KG1 (cell line): Measurements from ENCODE around the gene TPI1.
"Not testable (repeated sequence)": the region's sequence is repeated elsewhere in the genome, so short reads cannot be mapped to it uniquely, and the experiment has no call there.

ENCODE experiments used
- DNase-seq: peaks from one replicate; lab custom pipeline; 2025; lab: John Stamatoyannopoulos, UW

The TPI1 gene

DNA sequence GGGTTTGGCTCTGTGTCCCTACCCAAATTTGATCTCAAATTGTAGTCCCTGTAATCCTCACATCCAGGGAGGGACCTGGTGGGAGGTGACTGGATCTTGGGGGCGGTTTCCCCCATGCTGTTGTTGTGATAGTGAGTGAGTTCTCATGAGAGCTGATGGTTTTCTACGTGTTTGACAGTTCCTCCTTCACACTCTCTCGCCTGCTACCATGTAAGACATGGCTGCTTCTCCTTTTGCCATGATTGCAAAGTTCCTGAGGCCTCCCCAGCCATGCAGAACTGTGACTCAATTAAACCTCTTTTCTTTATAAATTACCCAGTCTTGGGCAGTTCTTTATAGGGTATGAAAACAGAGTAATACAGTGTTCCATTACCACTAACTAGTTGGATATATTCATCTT, 27.0 kb downstream of the TPI1 start:
- no peak for DNase-seq

DNA sequence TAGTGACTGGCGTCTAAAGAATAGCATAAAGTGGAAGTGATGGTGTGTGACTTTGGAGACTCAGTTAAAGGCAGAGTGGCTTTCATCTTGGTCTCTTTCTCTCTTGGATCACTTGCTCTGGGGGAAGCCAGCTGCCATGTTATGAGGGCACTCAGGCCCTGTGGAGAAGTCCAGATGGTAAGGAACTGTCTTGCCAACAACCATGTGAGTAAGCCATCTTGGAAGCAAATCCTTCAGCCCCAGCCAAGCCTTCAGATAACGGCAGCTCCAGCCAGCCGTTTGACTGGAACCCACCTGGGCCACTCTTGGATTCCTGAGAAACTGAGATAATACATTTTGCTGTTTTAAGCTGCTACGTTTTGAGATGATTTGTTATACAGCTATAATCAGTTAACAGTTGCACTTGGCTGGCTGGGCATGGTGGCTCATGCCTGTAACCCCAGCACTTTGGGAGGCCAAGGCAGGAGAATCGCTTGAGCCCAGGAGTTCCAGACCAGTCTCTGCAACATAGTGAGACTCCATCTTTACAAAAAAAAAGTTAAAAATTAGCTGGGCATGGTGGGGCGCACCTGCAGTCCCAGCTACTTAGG, 29.6 kb downstream of the TPI1 start:
- DNase-seq = no peak

DNA sequence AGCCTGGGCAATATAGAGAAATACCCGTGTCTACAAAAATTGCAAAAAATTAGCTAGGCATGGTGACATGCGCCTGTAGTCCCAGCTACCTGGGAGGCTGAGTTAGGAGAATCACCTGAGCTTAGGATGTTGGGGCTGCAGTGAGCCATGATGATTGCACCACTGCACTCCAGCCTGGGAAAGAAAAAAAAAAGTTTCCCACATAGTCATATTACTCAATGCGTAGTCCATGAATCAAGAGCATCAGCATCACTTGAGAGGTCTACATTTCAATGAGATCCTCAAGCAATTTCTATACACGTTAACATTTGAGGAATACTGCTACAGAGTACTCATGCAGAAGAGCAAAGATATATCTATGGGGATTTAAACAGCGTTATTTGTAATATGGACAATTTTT, 32.1 kb downstream of the TPI1 start:
- DNase-seq = no peak

DNA sequence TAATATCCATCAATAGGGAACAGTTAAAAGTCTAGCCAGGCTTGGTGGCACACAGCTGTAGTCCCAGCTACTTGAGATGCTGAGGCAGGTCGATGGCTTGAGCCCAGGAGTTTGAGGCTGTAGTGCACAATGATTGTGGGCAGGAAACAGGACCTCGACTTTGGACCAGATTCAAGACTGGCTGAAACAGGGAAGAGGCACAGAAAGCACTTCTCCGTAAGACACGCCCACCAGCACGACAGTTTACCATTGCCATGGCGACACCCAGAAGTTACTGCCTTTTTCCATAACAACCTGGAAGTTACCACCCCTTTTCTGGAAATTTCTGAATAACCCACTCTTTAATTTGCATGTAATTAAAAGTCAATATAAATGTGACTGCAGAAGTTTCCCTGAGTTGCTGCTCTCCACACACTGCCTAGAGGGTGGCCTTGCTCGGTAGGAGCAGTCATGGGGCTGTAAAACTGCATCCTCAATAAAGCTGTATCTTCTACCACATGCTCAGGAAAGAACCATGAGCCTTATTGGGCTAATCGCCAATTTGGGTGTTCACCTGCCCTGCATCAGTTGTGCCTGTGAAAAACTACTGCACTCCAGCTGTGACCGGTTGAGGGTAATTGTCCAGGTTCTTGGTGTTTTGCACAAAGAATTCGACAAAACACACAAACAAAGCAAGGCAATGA, 32.6 kb downstream of the TPI1 start:
- no peak for DNase-seq

DNA sequence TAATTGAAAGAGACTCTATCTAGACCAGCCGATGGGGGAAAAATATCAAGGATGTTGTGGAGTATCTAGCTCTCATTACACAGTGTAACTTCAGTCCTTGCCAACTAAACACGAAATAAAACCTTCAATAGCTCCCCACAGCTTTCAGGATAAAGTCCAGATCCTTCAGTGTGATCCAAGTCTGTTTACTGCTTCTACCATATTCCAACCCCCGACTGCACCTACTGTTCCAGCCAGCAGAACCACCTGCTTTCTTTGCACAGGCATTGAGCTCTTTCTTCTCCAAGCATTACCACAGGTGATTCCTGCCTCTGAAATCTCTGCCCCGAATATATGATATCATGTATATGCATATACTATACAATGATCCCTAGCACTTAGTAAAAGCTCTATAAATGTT, 35.1 kb downstream of the TPI1 start:
- DNase-seq = no peak

DNA sequence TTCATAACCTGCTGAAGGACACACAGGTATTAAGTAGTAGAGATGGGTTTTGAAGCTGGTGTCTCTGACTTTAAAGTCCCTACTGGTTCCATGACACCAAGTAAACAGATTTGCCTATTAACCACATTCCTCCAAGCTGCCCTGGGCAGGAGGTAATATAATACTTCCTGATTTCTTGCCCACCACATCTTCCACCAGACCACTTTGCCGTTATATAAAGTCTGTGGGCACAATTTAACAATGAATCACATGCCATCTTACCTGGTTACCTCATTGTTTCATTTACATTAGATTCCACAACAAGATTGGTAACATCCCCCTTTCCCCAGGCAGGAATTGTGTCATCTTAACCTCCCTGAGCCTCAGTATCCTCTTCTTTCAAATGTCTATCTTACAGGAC, 36.4 kb downstream of the TPI1 start:
- no peak for DNase-seq

DNA sequence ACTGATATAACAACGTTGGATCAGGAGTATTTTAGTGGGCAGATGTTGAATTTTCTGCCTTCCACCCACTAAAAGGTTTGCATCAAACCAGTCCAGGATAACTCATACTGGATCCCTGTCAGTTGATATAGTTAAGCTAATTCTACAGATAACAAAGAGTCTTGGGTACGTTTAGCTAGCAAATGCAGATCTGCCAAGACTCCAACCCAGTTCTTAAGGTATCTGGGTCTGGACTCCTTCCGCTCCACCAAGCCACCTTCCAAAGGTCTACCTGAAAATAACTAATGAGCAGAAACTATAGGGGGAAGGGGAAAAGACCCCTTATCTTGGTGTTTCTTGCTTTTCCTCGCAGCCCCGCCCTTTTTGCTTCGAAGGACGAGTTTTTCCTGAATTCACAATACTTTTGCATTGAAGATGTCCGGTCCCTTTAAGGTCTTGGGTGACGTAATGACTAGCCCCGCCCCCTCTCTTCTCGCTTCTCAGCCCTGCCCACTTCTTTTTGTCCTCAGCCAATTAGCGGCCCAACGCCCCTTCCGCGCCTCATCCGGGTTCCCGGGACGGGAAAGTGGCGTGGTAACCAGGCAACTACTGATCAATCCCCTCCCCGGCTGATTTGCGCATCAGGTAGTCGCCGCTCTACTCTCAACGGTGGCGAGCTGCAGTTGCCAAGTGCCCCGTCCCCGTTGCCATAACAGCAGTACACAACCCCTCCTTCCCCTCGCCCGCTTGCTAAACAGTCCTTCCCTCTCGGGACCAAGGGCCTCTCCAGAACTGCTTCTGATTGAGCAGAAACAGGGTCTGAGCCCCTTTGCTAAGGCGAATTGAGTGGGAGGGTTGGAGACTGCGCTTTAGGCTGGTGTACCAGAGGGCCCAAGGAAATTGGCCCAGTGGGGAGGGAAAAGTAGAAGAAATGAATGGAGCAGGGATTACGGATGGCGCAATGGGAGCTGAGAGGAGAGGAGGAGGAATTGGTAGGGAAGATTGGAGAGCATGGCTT, 37.2 kb downstream of the TPI1 start, which contains the start of gene LRRC23:
Gene LRRC23, plus strand, starts transcription at position 543 of the 997 bp plus-strand sequence. CDS start 812 bp downstream, outside the sequence.
- peak; percentile 86 for DNase-seq

DNA sequence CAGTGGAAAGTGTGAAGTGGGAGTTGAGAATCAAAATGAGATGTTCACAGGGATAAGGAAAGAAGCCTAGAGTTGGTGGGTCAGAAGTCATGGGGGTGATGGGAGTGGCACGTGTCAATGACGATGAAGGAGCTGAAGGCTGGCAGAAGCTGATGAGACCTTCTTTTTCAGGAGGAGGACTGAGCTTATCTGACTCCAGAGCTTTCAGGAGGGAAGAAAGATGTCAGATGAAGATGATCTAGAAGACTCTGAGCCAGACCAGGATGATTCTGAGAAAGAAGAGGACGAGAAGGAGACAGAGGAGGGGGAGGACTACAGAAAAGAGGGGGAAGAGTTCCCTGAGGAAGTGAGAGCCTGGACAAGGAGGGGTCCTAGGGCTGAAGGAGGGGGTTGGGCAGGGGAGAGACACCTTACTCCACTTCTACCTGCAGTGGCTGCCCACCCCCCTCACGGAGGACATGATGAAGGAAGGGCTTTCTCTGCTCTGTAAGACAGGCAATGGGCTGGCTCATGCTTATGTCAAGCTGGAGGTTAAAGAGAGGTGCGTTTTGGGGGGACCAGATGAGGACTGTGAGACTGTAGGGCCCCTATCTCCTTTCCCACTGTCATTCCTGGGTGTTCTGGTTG, 38.2 kb downstream of the TPI1 start:
- no peak for DNase-seq

DNA sequence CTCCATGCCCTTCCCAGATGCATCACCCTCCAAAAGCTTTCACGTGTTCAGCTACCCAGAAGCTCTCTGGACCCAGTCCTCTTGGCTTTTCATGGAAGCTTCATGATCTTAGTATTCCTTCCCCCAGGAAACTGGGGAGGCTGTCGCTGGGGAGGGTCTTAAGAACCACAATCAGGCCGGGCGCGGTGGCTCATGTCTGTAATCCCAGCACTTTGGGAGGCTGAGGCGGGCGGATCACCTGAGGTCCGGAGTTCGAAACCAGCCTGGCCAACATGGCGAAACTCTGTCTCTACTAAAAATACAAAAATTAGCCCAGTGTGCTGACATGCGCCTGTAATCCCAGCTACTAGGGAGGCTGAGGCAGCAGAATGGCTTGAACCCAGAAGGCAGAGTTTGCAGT, 40.8 kb downstream of the TPI1 start:
- DNase-seq = not testable (repeated sequence)

DNA sequence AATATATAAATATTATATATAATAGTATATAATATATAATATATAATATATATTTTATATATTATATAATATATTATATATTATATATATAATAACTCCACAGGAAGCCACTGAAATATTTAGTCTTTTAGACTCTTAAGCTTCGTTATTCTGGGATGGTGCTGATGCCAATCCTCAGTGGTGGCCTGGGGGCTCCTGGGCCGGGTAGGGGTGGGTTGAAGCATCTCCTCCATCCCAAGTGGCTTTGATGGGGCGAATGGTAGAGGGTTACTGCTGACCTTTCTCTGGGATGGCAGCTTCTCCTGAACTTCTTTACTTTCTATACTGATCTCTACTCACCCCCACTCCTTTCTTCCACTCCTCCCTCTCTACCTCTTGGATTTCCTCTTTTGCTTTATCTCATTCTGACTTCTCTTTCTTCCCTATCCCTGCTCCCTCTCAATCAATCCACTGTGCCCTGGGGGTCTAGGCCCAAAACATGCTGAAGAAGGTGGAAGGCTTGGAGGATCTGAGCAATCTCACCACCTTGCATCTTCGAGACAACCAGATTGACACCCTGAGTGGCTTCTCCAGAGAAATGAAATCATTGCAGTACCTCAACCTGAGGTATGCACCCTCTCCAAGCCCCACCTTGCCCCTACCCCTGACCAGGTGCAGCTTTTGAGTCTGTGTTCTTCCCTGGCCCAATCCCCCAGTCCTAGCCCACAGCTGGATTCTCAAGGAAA, 42.3 kb downstream of the TPI1 start:
- no peak for DNase-seq

DNA sequence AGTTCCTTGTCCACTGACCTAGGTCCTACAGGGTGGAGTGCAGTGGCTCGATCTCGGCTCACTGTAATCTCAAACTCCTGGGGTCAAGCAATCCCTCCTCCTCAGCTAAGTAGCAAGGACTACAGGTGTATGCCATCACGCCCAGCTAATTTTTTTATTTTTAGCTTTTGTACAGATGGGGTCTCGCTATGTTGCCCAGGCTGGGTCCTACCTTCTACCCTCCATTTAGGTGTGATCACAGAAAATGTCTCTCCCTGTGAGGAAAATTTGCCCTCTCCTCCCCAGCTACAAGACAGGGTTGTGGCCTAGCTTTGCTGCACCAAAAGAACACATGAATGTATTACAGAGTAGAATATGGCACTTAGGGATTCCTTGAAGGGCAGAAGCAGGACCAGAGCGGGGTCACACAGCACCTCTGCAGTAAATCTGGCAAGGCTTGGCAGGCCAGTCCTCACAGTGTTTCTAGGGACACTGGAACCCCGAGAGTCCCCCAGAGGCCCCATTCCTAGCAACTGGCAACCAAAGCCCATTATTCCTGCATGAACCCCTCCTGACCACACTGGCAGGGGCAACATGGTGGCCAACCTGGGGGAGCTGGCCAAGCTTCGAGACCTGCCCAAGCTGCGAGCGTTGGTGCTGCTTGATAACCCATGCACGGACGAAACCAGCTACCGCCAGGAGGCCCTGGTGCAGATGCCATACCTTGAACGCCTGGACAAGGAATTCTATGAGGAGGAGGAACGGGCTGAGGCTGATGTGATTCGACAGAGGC, 45.0 kb downstream of the TPI1 start:
- DNase-seq = no peak

DNA sequence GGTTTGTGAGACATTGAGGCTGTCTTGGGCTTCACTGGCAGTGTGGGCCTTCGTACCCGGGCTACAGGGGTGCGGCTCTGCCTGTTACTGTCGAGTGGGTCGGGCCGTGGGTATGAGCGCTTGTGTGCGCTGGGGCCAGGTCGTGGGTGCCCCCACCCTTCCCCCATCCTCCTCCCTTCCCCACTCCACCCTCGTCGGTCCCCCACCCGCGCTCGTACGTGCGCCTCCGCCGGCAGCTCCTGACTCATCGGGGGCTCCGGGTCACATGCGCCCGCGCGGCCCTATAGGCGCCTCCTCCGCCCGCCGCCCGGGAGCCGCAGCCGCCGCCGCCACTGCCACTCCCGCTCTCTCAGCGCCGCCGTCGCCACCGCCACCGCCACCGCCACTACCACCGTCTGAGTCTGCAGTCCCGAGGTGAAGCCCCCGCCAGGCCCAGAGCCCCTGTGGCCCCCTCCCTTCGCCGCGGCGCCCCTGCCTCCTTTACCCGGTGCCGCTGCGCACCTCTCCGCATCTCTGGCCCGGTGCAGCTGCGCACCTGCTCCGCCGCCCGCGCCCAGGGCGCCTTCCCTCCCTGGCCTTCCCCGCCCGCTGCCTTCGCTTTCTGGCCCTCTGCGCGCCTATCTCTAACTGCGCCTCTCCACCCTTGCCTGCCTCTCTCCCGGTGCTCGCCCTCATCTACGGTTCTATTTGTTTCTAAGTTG, 47.1 kb downstream of the TPI1 start, which contains the start of gene ENO2:
Gene ENO2, plus strand, starts transcription at position 335 of the 701 bp plus-strand sequence. CDS start 1,253 bp downstream, outside the sequence.
- DNase-seq = no peak

DNA sequence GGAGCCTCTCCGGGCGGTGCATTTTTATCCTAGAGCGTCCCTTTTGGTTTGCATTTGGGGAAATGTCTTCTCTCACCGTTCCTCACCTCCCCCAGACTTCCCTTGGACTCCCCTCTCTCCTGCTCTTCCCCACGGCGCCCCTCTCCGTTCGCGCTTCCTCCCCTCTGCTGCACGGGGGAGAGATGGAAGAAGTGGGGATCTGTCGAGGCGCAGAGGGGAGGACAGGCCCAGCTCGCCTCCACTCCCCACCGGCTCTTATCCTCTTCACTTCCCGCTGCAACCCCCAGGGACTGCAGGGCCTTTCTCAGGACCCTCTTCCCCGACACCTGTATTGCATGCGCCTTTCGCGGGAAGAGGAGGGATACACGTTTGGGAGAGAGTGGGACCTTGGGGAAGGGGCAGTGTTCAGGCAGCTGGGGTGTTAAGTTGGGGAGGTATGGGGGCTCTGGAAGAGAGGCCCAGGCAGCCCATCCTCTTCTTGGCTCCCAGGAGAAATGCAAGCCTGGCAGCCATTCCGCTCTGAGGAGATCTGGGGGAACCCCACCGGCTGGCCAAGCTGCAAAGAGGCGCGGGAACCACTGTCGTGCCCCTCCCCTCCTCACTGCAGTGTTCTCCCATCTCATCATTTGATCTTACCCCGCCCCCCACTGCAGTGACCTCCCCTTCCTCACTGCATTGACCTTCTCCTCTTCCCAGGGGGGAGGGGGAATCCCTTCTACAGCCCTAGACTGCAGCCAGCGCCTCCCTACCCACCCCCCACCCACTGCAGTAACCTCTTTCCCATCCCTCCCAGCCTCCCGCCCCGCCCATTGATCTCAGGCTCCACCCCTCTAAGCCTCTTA, 47.8 kb downstream of the TPI1 start:
- DNase-seq = no peak

DNA sequence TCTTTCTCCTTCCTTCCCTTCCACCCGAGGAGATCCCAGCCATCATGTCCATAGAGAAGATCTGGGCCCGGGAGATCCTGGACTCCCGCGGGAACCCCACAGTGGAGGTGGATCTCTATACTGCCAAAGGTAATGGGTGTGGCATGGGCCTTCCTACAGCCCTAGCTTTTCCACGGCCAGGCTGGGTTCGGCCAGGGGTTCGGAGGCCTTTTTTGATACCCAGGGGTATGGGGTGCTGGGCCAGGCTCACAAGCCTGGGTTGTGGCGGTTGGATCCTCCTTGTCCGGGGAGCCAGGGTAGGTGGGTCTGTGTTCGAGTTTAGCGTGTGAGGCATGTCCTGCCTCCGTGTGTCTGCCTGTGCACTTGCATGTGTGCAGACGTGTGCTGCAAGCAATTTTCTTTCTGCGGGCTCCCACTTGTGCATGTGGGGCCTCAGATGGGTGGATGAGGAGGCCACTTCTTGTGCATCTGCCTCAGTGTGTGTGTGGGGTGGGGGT, 48.5 kb downstream of the TPI1 start:
- DNase-seq = no peak

DNA sequence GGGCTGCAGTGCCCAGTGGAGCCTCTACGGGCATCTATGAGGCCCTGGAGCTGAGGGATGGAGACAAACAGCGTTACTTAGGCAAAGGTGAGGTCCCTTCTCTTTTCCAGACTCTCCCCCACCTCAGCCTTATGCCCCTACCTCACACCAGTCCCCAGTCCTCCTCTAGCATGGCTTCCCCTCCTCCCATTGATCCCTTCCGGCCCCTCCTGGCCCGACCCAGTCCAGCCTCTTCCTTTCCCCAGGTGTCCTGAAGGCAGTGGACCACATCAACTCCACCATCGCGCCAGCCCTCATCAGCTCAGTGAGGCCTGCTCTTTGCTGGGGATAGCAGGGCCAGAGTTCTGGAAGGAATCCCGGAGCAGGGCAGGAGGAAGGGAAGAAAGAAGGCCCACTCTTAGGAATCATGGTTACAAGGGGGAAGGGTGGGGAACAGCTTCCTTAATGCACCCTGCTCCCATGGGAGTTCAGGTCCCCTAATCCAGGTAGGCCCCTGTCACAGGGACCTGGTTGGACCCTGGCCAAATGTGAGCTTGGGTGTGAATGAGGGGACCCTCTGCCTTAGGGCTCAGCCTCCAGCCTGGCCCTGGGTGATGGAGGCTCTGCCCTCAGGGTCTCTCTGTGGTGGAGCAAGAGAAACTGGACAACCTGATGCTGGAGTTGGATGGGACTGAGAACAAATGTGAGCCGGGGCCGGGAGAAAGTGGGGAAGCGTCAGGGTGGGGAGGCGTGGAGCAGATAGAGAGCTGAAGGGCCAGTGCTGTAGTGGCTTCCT, 49.3 kb downstream of the TPI1 start:
- DNase-seq = no peak

DNA sequence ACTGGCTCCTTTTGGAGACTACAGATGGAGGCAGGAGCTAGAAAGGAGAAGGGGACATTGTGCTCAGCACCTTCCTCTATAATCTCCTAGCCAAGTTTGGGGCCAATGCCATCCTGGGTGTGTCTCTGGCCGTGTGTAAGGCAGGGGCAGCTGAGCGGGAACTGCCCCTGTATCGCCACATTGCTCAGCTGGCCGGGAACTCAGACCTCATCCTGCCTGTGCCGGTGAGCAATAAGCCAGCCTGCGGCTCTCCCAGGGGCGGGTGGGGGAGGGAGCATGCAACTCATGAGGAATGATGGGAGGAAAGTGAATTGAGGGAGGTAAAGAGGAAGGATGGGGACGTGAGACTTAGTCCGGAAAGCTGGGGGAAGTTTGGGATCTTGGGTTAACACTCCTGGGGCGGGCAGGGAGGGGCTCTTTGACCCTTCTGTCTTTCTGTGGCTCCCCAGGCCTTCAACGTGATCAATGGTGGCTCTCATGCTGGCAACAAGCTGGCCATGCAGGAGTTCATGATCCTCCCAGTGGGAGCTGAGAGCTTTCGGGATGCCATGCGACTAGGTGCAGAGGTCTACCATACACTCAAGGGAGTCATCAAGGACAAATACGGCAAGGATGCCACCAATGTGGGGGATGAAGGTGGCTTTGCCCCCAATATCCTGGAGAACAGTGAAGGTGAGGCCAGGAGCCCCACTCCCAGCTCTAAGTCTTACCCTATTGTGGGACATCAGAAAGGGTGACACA, 50.3 kb downstream of the TPI1 start:
- no peak for DNase-seq

DNA sequence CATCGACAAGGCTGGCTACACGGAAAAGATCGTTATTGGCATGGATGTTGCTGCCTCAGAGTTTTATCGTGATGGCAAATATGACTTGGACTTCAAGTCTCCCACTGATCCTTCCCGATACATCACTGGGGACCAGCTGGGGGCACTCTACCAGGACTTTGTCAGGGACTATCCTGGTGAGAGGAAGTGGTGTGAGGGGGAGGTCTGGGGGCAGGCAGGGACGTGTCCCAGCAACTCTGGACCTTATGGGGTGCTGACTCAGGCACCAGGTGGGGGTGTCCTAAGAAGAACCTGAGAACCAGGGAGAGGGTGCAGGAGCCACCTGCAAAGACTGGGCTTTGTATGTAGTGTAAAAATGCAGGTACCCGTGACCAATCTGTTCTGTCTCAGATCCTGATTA, 52.3 kb downstream of the TPI1 start:
- DNase-seq = no peak
